Activated CD4-positive, alpha-beta T cell treated with anti-CD3 and anti-CD28 coated beads, Interleukin-2, Interleukin-4, amounts not matched to agents 100 ng/mL and 50 ng/mL, durations not matched to agents 16 hours and 8 hours (primary cell): ENCODE results near the gene HLF.

Source experiments
- DNase-seq: peaks from one replicate; pipeline ENCODE4 v3.0.0-alpha.2; 2020; ENCODE audit warnings: low spot score

HLF gene

GRCh38 chr17:55363033-55363432 lies 98.3 kb downstream of the HLF start:
- DNase-seq = no peak

- no peak for DNase-seq
Measured at GRCh38 chr17:55366020-55366481, 101.3 kb downstream of the HLF start.

- DNase-seq = no peak
Measured at GRCh38 chr17:55368706-55369105, 103.9 kb downstream of the HLF start.
